Measurements from ENCODE around the gene MAD1L1. TPM values are rescaled to one million over a fixed set of nuclear protein-coding genes. Genes with fewer than 3 reads are reported as not detected.

Gene MAD1L1
- total RNA-seq, 4 donors from 2014 or later, result 18.4 to 39.1 (median 25.7) TPM

DNA sequence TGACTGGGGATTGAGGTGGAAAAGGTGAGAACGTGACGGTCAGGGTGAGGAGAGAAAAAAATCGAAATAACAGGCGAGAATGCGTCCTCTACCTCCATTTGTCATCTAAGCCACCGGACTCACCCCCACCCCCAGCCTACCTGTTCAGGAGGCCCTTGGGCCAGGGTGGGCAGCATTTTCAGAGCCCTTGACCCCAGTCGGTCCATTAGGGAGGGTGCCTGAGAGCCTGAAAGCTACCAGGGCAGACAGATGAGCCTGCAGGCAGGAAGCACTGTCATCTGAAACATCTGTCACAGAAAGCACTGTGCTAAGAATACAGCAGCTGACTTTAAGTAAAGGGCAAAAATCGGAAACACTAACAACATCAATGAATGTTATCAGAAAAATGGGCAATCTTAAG, 47.0 kb downstream of the MAD1L1 start:
- DNase-seq (ENCODE audit: low spot score) (no peak), ATAC-seq (ENCODE audit: low FRiP score) (no peak)
- TF ChIP-seq, protein P1, sequence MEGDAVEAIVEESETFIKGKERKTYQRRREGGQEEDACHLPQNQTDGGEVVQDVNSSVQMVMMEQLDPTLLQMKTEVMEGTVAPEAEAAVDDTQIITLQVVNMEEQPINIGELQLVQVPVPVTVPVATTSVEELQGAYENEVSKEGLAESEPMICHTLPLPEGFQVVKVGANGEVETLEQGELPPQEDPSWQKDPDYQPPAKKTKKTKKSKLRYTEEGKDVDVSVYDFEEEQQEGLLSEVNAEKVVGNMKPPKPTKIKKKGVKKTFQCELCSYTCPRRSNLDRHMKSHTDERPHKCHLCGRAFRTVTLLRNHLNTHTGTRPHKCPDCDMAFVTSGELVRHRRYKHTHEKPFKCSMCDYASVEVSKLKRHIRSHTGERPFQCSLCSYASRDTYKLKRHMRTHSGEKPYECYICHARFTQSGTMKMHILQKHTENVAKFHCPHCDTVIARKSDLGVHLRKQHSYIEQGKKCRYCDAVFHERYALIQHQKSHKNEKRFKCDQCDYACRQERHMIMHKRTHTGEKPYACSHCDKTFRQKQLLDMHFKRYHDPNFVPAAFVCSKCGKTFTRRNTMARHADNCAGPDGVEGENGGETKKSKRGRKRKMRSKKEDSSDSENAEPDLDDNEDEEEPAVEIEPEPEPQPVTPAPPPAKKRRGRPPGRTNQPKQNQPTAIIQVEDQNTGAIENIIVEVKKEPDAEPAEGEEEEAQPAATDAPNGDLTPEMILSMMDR (IDR thresholded peaks at IDR 0.05), result no peak

DNA sequence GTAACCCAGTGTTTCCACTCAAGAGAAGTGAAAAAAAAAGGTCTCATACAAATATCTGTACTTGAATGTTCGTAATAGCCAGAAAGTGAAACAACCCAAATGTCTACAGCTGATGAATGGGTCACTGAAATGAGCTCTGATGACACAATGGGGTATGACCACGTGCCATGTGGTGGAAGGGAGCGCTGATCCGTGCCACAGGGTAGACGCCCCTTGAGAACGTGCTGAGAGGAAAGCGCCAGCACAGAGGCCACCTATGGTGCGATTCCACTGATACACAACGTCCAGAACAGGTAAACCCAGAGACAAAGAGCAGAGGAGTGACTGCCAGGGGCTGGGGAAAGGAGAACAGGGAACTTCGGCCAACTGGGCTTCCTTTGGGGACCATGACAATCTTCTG, 50.3 kb downstream of the MAD1L1 start:
- DNase-seq (ENCODE audit: low spot score) (no peak), ATAC-seq (ENCODE audit: low FRiP score) (no peak)
- TF ChIP-seq, protein P1 (IDR thresholded peaks at IDR 0.05), result no peak

DNA sequence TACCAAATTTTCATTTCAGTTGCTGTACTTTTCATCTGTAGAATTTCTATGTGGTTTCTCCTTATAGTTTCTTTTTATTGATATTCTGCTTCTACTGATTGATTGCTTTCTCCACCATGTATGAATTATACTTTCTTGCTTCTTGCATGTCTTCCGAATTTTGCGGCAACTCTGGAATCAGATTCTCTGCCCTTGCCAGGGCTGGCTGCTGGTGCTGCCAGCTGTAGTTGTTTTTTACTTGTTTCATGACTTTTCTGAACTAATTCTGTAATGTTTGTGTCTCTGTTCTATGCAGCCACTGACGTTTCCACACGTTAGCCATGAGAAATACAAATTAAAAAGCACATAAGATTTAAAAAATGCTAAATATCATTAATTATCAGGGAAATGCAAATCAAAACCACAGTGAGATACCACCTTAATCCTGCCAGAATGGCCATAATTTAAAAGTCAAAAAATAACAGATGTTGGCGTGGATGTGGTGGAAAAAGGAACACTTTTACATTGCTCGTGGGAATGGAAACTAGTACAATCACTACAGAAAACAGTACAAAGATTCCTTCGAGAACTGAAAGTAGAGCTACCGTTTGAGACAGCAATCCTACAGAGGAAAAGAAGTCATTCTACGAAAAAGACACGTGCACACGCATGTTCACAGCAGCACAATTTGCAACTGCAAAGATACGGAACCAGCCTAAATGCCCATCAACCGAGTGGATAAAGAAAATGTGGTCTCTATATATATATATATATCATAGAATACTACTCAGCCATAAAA, 51.5 kb downstream of the MAD1L1 start:
- DNase-seq (ENCODE audit: low spot score), result no peak
- TF ChIP-seq, protein P1 (IDR thresholded peaks at IDR 0.05), result no peak
- no peak for ATAC-seq (ENCODE audit: low FRiP score)

DNA sequence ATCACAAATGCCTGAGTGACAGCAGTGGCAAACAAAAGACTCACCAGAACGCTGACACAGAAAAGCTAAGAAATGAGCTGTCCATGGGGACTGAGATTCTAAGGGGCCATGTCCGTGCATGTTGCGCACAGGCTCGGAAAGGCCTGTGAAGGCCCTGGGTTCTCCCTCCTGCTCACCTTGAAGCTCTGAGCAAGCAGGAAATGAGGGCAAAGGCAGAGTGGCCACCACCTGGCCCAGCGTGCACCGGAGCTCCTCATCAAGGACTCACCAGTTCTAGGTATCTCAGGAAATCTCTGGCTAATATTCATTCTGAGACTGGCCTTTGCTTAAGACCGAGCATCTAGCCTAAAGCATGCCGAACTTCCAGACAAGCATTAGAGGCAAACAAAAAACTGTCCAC, 52.7 kb downstream of the MAD1L1 start:
- TF ChIP-seq, protein P1 (IDR thresholded peaks at IDR 0.05), result no peak
- DNase-seq (ENCODE audit: low spot score) (no peak), ATAC-seq (ENCODE audit: low FRiP score) (no peak)

DNA sequence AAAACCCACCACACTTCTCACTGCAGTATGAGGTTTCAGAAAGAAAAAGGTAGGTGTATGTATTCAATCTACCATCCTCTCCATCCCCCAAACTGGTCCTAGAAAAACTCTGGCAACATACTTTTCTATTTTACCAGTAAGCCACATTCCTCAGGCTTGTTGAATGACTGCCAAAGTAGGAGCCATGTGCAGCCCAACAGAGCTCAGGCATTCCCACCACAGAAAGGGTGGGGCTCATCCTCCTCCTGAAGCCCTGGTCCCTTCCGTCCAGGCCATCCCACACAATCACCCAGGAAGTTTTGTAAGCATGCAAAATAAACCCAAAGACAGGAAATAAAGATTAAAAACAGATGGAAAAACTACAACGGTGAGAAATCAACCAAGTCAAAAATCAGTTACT, 57.2 kb downstream of the MAD1L1 start:
- no peak for DNase-seq (ENCODE audit: low spot score)
- TF ChIP-seq, protein P1 (IDR thresholded peaks at IDR 0.05), result no peak
- no peak for ATAC-seq (ENCODE audit: low FRiP score)

DNA sequence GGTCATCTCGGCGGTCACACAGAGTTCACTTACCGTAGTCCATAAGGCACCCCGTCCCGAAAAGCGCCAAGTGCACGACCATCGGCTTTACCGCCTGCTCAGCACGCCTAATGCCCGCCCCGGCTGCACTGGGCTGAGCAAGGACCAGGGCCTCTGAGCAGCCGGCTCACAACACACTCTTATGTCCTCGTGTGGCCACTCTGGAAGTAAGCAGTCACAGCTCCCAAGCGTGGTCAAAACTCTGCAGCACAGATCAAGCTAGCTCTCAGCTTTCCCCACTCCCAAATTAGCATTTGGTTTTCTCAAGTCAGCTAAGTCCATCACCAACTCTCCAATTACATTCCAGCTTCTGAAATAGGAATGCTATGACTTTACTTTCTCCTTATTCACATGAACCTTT, 57.7 kb downstream of the MAD1L1 start:
- ATAC-seq (ENCODE audit: low FRiP score) (no peak), DNase-seq (ENCODE audit: low spot score) (no peak)
- TF ChIP-seq, protein P1 (IDR thresholded peaks at IDR 0.05), result no peak

DNA sequence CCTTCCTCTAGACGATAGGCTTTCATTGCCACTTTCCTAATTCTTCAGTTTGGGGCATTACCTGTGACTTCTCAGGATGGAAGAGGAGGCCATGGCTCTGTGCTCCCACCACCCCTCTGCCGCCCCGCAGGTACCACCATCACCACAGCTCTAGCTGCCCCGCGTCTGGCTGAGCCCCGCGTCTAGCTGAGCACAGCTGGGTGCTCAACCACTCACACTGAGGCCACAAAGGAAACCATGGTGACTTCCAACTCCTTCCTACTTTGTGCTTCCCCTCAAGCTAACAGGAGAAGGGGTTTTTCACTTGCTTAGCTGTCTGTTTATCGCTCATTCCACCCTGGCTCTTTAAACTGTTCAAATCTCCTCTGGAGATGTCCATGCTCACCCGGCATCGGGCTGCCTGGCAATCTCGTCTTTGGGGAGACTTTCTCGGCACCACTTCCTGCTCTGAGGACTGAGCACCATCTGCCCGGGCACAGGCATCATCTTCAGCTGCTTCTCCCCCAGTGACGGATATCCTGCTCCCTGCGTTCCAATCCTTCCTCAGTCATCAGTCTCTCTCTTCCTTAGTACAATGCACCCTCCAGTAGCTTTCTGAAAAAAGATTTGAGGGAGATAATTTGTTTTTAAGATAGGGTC, 59.4 kb downstream of the MAD1L1 start:
- ATAC-seq (ENCODE audit: low FRiP score), result no peak

More for the DNA sequence above, 59.4 kb downstream of the MAD1L1 start:
- no peak for DNase-seq (ENCODE audit: low spot score)
- TF ChIP-seq, protein P1 (IDR thresholded peaks at IDR 0.05), result no peak
